T-helper 22 cell (primary cell): ENCODE data around the gene CST9.
"Not testable (repeated sequence)": the region's sequence is repeated elsewhere in the genome, so short reads cannot be mapped to it uniquely, and the experiment has no call there.

Experiments used
- DNase-seq: peaks from one replicate; pipeline ENCODE4 v3.0.0-alpha.2; 2020; ENCODE audit warnings: low read depth

Gene CST9

GRCh38 chr20:23623666-23624323 lies 18.1 kb upstream of the CST9 start:
- no peak for DNase-seq

- no peak for DNase-seq
Measured at GRCh38 chr20:23622839-23623343, 17.2 kb upstream of the CST9 start.

- not testable (repeated sequence) for DNase-seq
Measured at GRCh38 chr20:23622401-23622800, 16.7 kb upstream of the CST9 start.

GRCh38 chr20:23620670-23621386 lies 15.1 kb upstream of the CST9 start:
- not testable (repeated sequence) for DNase-seq

- no peak for DNase-seq
Measured at GRCh38 chr20:23614163-23614562, 8.4 kb upstream of the CST9 start.

GRCh38 chr20:23613676-23614075 lies 8.0 kb upstream of the CST9 start:
- DNase-seq, result no peak

GRCh38 chr20:23612396-23612795 lies 6.7 kb upstream of the CST9 start:
- DNase-seq, result no peak

- DNase-seq, result no peak
Measured at GRCh38 chr20:23609486-23610109, 3.9 kb upstream of the CST9 start.

GRCh38 chr20:23608251-23608846 lies 2.6 kb upstream of the CST9 start:
- no peak for DNase-seq

GRCh38 chr20:23607497-23608245 lies 2.0 kb upstream of the CST9 start:
- DNase-seq, result no peak

- DNase-seq, result no peak
Measured at GRCh38 chr20:23606652-23607049, 934 bp upstream of the CST9 start.

GRCh38 chr20:23604306-23604705 lies 1.4 kb downstream of the CST9 start:
- DNase-seq, result no peak

- DNase-seq, result no peak
Measured at GRCh38 chr20:23603321-23603720, 2.4 kb downstream of the CST9 start.

- no peak for DNase-seq
Measured at GRCh38 chr20:23602699-23603098, 3.0 kb downstream of the CST9 start.

GRCh38 chr20:23602241-23602640 lies 3.5 kb downstream of the CST9 start:
- no peak for DNase-seq

GRCh38 chr20:23601715-23602114 lies 4.0 kb downstream of the CST9 start:
- no peak for DNase-seq

GRCh38 chr20:23598481-23598880 lies 7.2 kb downstream of the CST9 start:
- DNase-seq, result no peak

GRCh38 chr20:23596579-23597250 lies 9.0 kb downstream of the CST9 start:
- DNase-seq, result no peak

- no peak for DNase-seq
Measured at GRCh38 chr20:23595941-23596340, 9.8 kb downstream of the CST9 start.

- DNase-seq, result no peak
Measured at GRCh38 chr20:23588434-23589403, 17.0 kb downstream of the CST9 start.
